NCI-H748 (cell line): ENCODE data around the gene GH2.

Experiments used
- DNase-seq: peaks from one replicate; lab custom pipeline; 2025; ENCODE audit not compliant: unreplicated experiment; lab: John Stamatoyannopoulos, UW

GH2 gene

GRCh38 chr17:63842173-63842539, 39.6 kb downstream of the GH2 start:
- peak; percentile 57 for DNase-seq

- peak; percentile 23 for DNase-seq
These were observed 40.2 kb downstream of the GH2 start for GRCh38 chr17:63841350-63842172.

DNA sequence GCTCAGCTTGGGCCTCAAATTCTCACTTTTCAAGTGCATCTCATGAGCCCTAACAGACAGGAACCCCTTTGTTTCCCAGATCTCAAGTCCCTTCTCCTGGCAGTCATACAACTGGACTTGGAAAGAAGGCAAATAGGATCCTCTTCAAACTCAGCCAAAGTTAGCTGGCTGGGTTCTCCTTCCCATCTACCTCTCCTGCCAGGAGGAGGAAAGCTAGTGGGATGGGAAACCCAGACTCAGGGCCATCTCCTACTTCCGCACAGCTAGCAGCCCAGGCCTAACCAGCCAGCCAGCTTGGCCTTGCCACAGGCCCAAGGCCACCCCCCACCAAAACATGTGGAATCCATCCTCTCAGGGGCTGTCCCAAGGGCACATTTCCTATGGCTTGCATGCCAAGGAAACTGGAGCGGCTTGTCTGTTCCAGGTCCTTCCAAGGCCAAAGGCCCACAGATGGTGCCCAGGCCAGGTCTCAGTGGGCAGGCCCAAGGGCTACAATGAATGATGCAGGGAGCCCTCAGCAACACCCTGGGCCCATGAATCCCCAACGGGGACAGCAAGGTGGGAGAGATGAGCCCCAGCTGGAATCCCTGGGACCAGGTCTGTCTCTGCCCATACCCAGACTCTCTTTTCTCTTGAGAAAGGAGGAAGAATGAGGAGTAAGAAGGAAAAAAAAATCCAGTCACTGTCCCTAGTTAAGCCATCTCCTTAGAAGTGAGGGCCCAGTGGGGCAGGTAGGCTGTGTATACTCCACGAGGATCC, 41.0 kb downstream of the GH2 start:
- DNase-seq = no peak

DNA sequence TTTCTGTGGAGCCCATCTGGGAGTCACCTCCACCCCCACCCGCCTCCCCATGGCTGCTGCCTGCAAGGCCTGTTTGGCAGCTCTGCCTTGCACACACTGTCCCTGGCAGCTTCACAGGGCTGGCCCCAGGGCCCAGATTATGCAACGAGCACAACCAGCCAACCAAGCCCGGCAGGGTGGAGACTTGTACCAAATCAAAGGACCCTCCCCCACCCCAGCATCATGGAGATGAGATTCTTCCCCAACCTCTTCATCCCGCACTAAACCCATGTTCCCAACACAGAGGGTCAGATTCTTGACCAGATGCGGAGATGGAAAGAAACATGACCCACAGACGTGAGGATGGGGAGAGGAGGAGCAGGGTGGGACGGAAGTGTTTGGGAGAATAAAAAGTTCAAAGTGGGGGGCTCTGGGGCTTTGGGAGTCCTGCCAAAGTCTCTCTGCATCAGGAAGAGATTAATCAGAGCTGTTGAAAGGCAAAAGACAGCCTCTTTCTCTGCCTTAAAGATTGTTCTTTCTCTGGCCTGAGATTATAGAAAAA, 43.0 kb downstream of the GH2 start:
- no peak for DNase-seq

DNA sequence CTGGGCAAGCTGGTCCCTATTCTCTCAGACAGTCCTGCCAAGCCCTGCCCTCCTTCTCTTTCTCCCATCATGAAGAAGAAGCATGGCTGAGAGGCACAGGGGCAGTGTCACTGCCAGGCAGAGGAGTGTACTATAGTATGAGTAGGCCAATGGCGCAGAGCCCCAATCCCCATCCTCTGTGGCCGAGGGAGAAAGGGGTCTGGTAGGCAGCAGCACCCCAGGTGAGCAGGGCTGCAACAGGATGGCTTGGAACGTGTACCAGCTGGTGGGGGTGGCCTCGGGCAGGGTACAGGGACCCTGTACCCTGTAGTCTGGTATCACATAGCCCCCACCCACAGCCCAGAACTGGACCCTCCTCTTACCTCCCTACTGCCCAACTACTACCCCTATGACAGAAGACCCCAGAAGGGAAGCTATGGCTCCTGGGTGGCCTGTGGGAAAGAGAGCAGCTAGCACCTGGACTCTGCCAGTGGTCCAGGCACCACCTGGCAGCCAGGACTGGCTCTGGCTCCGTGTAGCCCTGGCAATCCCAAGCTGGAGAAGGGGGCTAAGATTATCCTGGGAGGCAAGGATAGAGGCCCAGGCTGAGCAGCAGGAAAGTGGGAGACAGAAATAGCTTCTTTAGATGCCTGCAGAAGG, 43.7 kb downstream of the GH2 start:
- no peak for DNase-seq

GRCh38 chr17:63837480-63837879, 44.3 kb downstream of the GH2 start:
- DNase-seq = no peak

DNA sequence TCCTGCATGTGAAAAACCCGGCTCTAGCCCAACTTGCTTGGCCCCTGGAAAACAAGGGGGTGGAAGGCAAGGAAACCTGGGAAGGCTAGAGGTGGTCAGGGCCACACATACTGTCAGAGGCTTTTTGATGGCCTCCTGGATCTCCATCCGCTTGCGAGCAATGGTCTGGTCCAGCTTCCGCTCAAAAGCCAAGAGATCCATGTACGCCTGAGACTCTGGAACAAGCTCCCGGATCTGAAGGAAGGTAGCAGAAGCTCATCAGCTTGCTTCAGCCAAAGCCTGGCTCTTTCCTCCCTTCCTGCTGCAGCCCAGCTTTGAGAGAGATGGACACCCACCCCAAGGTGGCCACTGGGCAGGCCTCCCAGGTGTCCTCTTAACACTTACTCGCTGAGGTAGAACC, 44.9 kb downstream of the GH2 start:
- DNase-seq = no peak

GRCh38 chr17:63835167-63835720, 46.5 kb downstream of the GH2 start:
- DNase-seq = no peak

DNA sequence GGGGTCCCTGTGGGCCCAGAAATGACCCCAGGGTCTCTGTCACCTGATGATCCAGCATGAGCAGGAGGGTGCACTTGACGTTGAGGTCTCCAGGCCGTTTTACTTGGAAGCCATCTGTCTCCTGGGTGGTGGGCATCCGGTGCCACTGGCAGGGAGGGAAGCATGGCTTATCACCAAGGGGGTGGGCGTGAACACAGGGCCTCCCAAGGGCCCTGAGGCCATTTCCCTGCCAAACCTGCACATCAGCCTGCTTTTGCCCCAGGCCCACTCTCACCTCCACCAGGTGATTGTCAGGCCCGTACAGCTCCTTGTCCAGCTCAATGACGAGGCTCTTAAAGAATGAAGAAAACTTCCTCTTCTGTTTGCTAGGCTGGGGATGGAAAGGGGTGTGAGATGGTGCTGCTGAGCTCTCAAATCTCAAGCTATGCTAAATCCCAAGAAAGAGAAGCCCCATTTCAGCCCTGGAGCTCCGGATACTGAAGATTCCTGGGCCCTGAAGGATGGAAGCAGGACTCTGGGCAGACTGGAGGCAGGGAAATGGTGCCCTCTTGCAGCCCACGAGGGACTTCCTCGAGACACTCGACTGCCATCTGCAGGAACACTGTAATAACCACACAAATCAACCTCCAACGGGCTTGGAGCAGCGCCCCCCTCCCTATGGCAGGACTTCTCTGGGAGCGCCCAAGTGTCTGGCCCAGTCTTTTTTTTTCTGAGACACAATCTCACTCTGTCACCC, 47.1 kb downstream of the GH2 start:
- DNase-seq = peak; percentile 43

- no peak for DNase-seq
These were observed 47.9 kb downstream of the GH2 start for GRCh38 chr17:63833741-63834373.

DNA sequence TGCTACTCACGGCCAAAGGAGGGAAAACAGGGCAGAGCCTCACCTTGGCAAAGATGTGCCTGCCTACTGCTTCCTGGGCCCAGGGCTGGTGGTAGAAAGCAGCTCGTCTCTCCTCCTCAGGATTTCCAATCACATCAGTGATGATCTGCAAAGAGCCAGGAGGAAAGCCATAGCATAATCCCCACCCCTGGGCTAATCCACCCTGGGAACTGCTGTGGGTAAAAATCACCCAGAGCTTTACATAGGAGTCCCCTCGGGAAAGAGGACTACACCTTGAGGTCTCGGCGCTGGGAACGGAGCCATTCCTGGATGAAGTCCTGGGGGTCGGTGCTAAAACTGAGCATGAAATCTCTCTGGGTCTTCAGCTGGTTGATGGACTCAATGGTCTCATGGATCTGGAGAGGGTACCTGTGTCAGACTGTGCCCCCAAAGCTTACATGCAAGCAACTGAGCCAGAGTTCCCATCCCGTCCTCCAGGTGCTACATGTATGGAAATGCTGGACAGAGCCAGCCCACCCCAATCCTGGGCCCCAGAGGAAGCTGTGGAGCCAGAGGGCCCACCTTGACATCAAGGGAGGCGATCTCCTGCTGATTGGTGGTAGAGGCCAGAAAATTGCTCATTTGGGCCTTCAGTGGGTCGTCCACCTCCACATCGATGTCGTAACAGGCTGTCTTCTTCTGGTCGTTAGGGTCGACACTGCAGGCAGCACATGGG, 48.6 kb downstream of the GH2 start:
- DNase-seq = no peak

- no peak for DNase-seq
These were observed 49.3 kb downstream of the GH2 start for GRCh38 chr17:63832455-63832854.

- DNase-seq = no peak
These were observed 49.7 kb downstream of the GH2 start for GRCh38 chr17:63832014-63832413.

- no peak for DNase-seq
These were observed 50.2 kb downstream of the GH2 start for GRCh38 chr17:63831505-63831904.

- no peak for DNase-seq
These were observed 50.7 kb downstream of the GH2 start for GRCh38 chr17:63830904-63831491.

GRCh38 chr17:63830278-63830677, 51.5 kb downstream of the GH2 start:
- no peak for DNase-seq
